Natural killer cell (primary cell): ENCODE measurements around the gene JPT1. TPM values are rescaled to one million over a fixed set of nuclear protein-coding genes. Genes with fewer than 3 reads are reported as not detected.

Experiments used
- ATAC-seq, 3 donors: fragments of 150-1000 bp in 2 of 3; fragments of 200-7000 bp in 1 of 3; cut with Tn5 transposase; 1 replicate in 1 of 3; 2 replicates in 2 of 3; pipeline ENCODE4 v1.10.0; 2021; ENCODE audit warnings: mild to moderate bottlenecking in 2 of 3, moderate library complexity in 2 of 3
- DNase-seq, 2 donors: peaks; one replicate each; pipeline versions ENCODE4 v3.0.0 to v3.0.0-alpha.2; 2013 to 2021; ENCODE audit warnings: mixed read lengths in 1 of 2
- H3K27ac ChIP-seq: one replicate; pipeline ENCODE4 v1.5.1; 2013; ENCODE audit warnings: mild to moderate bottlenecking, low read length
- H3K27me3 ChIP-seq: one replicate; pipeline ENCODE4 v1.6.1; 2013; ENCODE audit warnings: low read length; ENCODE audit not compliant: control insufficient read depth, insufficient read depth
- H3K36me3 ChIP-seq: one replicate; pipeline ENCODE4 v1.6.1; 2013; ENCODE audit warnings: low read length; ENCODE audit not compliant: control insufficient read depth, insufficient read depth
- H3K4me1 ChIP-seq: one replicate; pipeline ENCODE4 v1.6.1; 2013; ENCODE audit warnings: low read length; ENCODE audit not compliant: control insufficient read depth, insufficient read depth
- H3K4me3 ChIP-seq: one replicate; pipeline ENCODE4 v1.5.1; 2013; ENCODE audit warnings: low read length
- H3K9me3 ChIP-seq: one replicate; pipeline ENCODE4 v1.6.1; 2013; ENCODE audit warnings: low read length; ENCODE audit not compliant: control insufficient read depth, insufficient read depth
- H3K27ac Mint-ChIP-seq, 2 donors: one replicate each; pipeline ENCODE4 v1.8.0; 2022; ENCODE audit warnings: mild to moderate bottlenecking in 2 of 2, mixed read lengths in 2 of 2, moderate library complexity in 1 of 2
- H3K27me3 Mint-ChIP-seq, 2 donors: one replicate each; pipeline ENCODE4 v1.8.0; 2022; ENCODE audit warnings: low read depth in 2 of 2, mixed read lengths in 2 of 2
- H3K36me3 Mint-ChIP-seq: one replicate; pipeline ENCODE4 v1.8.0; 2022; ENCODE audit warnings: mixed read lengths
- H3K4me1 Mint-ChIP-seq, 2 donors: one replicate each; pipeline ENCODE4 v1.8.0; 2022; ENCODE audit warnings: mixed read lengths in 2 of 2
- H3K4me3 Mint-ChIP-seq: one replicate; pipeline ENCODE4 v1.8.0; 2022; ENCODE audit warnings: mild to moderate bottlenecking, moderate library complexity, mixed read lengths
- H3K9me3 Mint-ChIP-seq, 2 donors: one replicate each; pipeline ENCODE4 v1.8.0; 2022; ENCODE audit warnings: mixed read lengths in 2 of 2
- WGBS: methylation state at CpG from one replicate; pipeline ENCODE4 v1.1.7; 2013; ENCODE audit warnings: missing lambda C conversion rate; ENCODE audit not compliant: insufficient coverage; 5-methylcytosine and 5-hydroxymethylcytosine counted together
- intact Hi-C: fragments of 100-400 bp; cut with micrococcal nuclease; formaldehyde crosslinking; loops from one replicate; pipeline ENCODE4 v1.14.2; 2022
- total RNA-seq, 4 donors: library from RNA; stranded (reverse); fragments of 120-200 nt in 1 of 4; gene quantifications; one replicate each; pipeline versions ENCODE4 v1.2.3 to v1.2.4, GENCODE V29; 2013 to 2022
- TF ChIP-seq, protein P1 (sequence below): fragments of 200-600 bp; IDR thresholded peaks from one replicate; pipeline ENCODE4 v1.8.0; 2022; ENCODE audit warnings: antibody characterized with exemption

JPT1 gene
- total RNA-seq, 3 donors from 2014 or later (not counting 1 experiment from before 2014, with no cell fraction given), result 45.0 to 54.8 (median 50.5) TPM

DNA sequence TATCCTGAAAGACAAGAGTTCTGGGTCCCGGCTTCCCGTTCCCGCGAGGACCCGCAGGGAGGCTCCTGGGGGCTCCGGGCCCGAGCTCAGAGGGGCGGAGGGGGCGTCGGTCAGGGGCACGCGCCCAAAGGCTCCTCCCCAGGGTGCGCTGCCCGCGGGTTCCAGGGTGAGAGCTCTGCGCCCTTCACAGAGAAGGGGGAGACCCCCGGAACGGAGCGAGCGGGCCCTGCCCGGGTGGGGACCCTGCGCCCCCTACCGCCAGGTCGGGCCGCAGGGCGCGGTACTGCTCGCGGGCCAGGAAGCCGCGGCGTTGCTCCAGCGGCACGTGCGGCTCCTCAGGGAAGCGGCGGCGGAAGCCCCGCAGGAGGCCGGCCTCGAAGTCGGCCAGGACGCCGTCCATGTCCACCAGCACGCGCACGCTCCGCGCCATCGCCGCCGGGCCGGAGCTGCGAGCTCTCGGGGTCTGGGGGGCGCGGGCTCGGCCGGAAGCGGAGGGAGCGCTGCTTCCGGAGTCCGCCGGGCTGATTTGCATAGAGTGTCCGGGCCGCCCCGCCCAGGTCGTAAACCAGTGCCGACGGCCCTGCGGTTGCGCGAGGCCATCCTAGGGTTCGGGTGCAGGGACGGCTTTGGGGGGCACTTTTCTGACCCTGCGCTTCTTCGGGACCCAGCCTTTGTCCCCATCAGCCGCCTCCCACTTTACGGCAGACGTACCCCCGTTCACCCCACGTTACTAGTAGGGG lies 22.9 kb downstream of the JPT1 start, which contains the start of gene NT5C:
Gene NT5C (minus strand): TSS at position 465 of the 740 bp plus-strand sequence. CDS start 35 bp downstream, at position 430.
- WGBS, result under 1% methylated on average over 82 of the region's 82 CpGs
- Mint-ChIP-seq H3K4me1 (peaks cover 7 to 18% of the 10 kb centered on the region in 2 donors), H3K27me3 (no peaks in the 10 kb centered on the region), H3K36me3 (no peaks in the 10 kb centered on the region), H3K9me3 (no peaks in the 10 kb centered on the region), H3K27ac (peak within 1 kb of the TSS; percentile 84 to 89), H3K4me3 (peak within 1 kb of the TSS; percentile 89)
- H3K9me3 ChIP-seq, result no peaks in the 10 kb centered on the region
- H3K4me3 ChIP-seq, result peak within 1 kb of the TSS; percentile 83
- no peaks in the 10 kb centered on the region for H3K27me3 ChIP-seq
- TF ChIP-seq, protein P1, sequence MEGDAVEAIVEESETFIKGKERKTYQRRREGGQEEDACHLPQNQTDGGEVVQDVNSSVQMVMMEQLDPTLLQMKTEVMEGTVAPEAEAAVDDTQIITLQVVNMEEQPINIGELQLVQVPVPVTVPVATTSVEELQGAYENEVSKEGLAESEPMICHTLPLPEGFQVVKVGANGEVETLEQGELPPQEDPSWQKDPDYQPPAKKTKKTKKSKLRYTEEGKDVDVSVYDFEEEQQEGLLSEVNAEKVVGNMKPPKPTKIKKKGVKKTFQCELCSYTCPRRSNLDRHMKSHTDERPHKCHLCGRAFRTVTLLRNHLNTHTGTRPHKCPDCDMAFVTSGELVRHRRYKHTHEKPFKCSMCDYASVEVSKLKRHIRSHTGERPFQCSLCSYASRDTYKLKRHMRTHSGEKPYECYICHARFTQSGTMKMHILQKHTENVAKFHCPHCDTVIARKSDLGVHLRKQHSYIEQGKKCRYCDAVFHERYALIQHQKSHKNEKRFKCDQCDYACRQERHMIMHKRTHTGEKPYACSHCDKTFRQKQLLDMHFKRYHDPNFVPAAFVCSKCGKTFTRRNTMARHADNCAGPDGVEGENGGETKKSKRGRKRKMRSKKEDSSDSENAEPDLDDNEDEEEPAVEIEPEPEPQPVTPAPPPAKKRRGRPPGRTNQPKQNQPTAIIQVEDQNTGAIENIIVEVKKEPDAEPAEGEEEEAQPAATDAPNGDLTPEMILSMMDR, result peak; percentile 50
- ATAC-seq, result peak; percentile 84 to 88 (median 86)
- peaks cover 9% of the 10 kb centered on the region for H3K36me3 ChIP-seq
- DNase-seq, result peak; percentile 70 to 78
- peaks cover 21% of the 10 kb centered on the region for H3K4me1 ChIP-seq
- peak within 1 kb of the TSS; percentile 71 for H3K27ac ChIP-seq
- intact Hi-C loops, result loop anchor here (2.0 to 5.0 kb wide), 2 partner anchors 17 to 41 kb away; no protein-coding TSS in a partner anchor

DNA sequence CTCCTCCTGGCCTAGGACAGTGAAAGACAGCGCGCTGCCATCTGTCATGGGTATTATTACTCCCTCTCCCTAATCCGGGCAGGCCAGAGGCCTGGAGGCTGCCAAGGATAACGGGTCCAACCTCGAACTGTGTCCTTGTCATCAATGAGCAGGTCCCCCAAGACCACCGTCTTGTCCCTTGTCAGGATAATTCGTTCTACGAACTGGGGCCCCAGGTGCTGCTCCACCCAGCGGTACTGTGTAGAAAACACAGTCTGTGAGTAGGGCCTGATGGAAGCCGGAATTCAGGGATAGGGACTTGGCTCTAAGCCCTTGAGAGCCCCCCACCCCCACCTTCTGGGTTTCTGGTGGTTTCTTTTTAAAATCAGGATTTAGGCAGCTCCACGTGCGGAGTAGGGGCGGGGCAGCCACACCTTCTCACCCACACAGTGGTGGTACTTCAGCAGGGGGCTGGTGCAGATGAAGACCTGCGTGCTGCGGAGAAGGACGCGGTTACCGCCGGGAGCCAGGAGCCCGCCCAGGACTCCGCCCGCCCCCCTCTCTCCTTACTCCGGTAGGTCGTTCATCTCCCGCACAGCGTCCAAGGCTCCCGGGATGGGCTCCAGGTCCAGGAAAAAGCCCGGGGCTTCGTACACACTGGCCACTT lies 23.6 kb downstream of the JPT1 start:
- Histone ChIP-seq H3K4me3 (peak overlapping the region; percentile 83), H3K36me3 (peaks cover 9% of the 10 kb centered on the region), H3K27ac (peak overlapping the region; percentile 71), H3K4me1 (peaks cover 26% of the 10 kb centered on the region), H3K27me3 (no peaks in the 10 kb centered on the region), H3K9me3 (no peaks in the 10 kb centered on the region)
- Mint-ChIP-seq H3K4me3 (peak overlapping the region; percentile 89), H3K27ac (peak overlapping the region; percentile 84 to 89), H3K9me3 (no peaks in the 10 kb centered on the region), H3K27me3 (no peaks in the 10 kb centered on the region), H3K4me1 (peaks cover 13 to 23% of the 10 kb centered on the region in 2 donors), H3K36me3 (no peaks in the 10 kb centered on the region)
- intact Hi-C loops, result loop anchor here (2.0 to 5.0 kb wide), 2 partner anchors 16 to 42 kb away; no protein-coding TSS in a partner anchor
- 16% methylated on average over 27 of the region's 29 CpGs for WGBS
- ATAC-seq, result peak; percentile 46 to 54 (median 49)
- TF ChIP-seq, protein P1, result no peak
- peak; percentile 28 to 71 for DNase-seq

DNA sequence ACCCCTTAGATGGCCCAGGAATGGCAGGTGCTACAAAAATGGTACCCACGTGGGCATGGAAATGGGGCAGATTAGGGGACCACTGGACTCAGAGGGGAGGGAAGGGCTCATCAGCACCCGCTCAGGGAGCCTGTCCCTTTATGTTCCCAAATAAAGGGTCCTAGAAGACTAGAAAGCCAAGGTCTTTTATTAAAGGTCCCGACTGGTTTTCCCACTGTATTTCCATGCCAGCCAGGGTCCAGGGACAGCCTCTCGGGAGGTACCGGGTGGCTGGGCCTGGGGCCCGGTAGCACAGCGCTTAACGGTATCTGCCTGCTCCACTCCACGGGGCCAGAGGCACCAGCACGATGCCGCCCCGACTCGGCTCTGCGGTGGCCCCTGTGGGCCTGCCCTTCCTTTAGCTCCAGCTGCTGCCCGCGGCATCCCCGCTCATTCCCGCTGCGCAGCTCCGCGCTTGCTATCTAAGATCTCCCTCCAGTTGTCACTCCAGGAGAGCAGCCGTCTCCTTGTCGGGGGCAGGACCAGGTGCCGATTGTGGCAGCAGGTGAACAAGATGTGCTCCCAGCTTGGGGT lies 24.2 kb downstream of the JPT1 start:
- H3K4me1 ChIP-seq, result peaks cover 32% of the 10 kb centered on the region
- TF ChIP-seq, protein P1, result no peak
- Mint-ChIP-seq H3K27me3 (no peaks in the 10 kb centered on the region), H3K9me3 (no peaks in the 10 kb centered on the region), H3K4me1 (peaks cover 17 to 26% of the 10 kb centered on the region in 2 donors), H3K27ac (peak overlapping the region; percentile 84 to 89), H3K4me3 (peak overlapping the region; percentile 89), H3K36me3 (no peaks in the 10 kb centered on the region)
- H3K4me3 ChIP-seq, result no peak overlapping the region
- WGBS, result 89% methylated on average over 24 of the region's 24 CpGs
- peaks cover 9% of the 10 kb centered on the region for H3K36me3 ChIP-seq
- intact Hi-C loops, result loop anchor here (2.0 to 5.0 kb wide), 2 partner anchors 15 to 42 kb away; no protein-coding TSS in a partner anchor
- peak overlapping the region; percentile 71 for H3K27ac ChIP-seq
- H3K9me3 ChIP-seq, result no peaks in the 10 kb centered on the region
- DNase-seq, result peak in 1 of 2 donors; percentile 10
- no peak for ATAC-seq
- H3K27me3 ChIP-seq, result no peaks in the 10 kb centered on the region
